ENCODE results near the gene IQCN.

The IQCN gene

DNA sequence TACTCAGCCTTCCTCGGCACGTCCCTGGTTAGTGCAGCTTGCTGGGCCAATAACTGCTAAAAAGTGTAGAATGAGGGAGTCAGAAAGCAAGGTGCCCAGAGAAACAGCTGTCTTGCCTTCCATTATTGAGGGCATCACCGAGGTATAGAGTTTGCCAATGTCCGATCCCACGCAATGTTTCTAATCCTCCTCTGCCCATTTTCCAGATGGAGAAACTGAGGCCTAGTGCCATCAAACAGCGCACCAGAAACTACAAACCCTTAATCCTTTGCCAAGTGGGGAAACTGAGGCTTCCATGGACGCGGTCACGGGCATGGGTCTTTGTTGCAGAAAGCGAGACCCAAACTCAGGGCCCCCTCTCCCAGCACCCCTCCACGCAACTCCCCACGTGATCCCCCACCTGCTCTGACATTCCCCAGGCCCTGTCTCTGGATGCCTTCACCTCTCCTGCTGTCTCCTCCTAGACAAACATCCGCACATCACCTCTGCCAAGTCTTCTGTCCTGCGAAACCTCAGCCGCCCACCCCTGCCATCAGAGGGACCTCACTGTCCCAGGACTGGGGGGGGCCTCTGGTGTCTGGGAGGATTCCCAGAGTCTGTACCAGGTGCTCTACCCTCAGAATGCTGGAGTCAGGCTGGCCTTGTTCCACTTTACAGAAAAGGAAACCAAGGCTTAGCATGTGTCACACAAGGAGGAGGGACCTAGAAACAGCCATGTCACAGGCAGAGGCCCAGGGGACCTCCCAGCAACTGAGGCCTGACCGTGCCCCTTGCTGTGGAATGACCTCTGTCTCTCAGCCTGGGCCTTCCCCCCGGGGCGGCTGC, 47.1 kb downstream of the IQCN start:
- no peak overlapping the region for H3K4me3 ChIP-seq (ENCODE audit: low read length)
- no peak overlapping the region for H3K9ac ChIP-seq (ENCODE audit: low read length)
- peaks cover 18% of the 10 kb centered on the region for H3K27me3 ChIP-seq (ENCODE audit: control insufficient read depth, insufficient read depth, low read length)
- no peak overlapping the region for H3K27ac ChIP-seq (ENCODE audit: low read depth, low read length)
- H3K36me3 ChIP-seq (ENCODE audit: control insufficient read depth, insufficient read depth, low read length): no peaks in the 10 kb centered on the region
- H3K4me1 ChIP-seq (ENCODE audit: control insufficient read depth, insufficient read depth, low read length): peaks cover 5% of the 10 kb centered on the region

DNA sequence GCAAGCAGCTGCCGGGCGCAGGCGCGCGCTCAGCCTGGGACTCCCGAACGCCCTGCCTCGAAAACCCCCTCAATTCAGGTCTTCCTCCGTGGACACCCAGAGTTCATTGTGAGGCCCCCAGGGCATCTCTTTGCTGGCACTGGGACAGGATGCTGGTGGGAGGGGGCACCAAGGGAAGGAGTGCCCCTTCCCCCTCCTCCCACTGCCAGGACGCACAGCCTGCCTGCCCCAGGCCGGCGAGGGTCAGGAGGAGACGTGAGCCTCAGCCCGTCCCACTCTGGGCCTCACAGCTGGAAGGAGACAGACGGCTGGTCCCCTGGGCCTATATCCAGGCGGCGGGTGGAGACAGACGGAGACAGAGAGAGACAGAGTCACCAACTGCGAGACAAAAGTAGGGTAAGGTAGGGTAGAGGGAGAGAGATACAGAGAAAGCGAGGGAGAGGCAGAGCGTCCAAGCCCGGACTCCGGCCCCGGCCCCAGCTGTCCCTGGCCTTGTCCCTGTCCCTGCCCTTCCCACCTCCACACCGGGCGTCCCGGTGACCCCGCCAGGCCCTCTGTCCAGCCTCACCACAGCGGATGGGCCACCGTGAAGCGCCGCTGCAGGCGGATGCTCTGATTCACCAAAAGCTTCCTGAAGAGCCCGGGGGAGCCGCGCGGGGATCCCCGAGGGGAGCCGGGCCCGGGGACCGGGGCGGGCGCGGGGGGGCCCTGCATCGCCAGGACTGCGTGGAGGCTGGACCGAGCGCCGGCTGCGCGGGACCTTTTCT, 48.4 kb downstream of the IQCN start, which contains the start of gene PDE4C:
TSS of gene PDE4C (minus strand) at position 737 of the 767 bp plus-strand sequence. CDS start at position 714, 23 bp downstream.
- Histone ChIP-seq H3K9ac (ENCODE audit: low read length) (no peak within 1 kb of the TSS), H3K4me1 (ENCODE audit: control insufficient read depth, insufficient read depth, low read length) (peaks cover 5% of the 10 kb centered on the region), H3K27me3 (ENCODE audit: control insufficient read depth, insufficient read depth, low read length) (peaks cover 19% of the 10 kb centered on the region), H3K36me3 (ENCODE audit: control insufficient read depth, insufficient read depth, low read length) (no peaks in the 10 kb centered on the region), H3K4me3 (ENCODE audit: low read length) (no peak within 1 kb of the TSS), H3K27ac (ENCODE audit: low read depth, low read length) (peak within 1 kb of the TSS; percentile 16)

DNA sequence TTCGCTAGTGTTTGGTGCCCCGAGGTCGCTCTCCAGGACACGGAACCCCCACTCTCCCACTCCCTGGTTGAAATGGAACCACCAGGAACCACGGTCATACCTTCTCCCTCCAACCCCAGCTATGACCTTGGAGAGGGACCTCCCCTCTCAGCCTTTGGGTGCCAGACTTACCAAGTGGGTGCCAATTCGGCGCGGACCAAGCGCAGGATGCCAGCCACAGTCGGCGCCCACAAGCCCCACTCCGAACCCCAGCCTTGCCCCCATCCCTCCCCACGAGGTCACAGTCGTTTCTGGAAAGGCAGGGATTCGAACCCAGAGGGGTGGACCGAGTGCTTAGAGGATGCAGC, 48.9 kb downstream of the IQCN start:
- peak overlapping the region; percentile 16 for H3K27ac ChIP-seq (ENCODE audit: low read depth, low read length)
- peaks cover 5% of the 10 kb centered on the region for H3K4me1 ChIP-seq (ENCODE audit: control insufficient read depth, insufficient read depth, low read length)
- no peak overlapping the region for H3K4me3 ChIP-seq (ENCODE audit: low read length)
- H3K27me3 ChIP-seq (ENCODE audit: control insufficient read depth, insufficient read depth, low read length): peaks cover 16% of the 10 kb centered on the region
- H3K9ac ChIP-seq (ENCODE audit: low read length): no peak overlapping the region
- H3K36me3 ChIP-seq (ENCODE audit: control insufficient read depth, insufficient read depth, low read length): no peaks in the 10 kb centered on the region

DNA sequence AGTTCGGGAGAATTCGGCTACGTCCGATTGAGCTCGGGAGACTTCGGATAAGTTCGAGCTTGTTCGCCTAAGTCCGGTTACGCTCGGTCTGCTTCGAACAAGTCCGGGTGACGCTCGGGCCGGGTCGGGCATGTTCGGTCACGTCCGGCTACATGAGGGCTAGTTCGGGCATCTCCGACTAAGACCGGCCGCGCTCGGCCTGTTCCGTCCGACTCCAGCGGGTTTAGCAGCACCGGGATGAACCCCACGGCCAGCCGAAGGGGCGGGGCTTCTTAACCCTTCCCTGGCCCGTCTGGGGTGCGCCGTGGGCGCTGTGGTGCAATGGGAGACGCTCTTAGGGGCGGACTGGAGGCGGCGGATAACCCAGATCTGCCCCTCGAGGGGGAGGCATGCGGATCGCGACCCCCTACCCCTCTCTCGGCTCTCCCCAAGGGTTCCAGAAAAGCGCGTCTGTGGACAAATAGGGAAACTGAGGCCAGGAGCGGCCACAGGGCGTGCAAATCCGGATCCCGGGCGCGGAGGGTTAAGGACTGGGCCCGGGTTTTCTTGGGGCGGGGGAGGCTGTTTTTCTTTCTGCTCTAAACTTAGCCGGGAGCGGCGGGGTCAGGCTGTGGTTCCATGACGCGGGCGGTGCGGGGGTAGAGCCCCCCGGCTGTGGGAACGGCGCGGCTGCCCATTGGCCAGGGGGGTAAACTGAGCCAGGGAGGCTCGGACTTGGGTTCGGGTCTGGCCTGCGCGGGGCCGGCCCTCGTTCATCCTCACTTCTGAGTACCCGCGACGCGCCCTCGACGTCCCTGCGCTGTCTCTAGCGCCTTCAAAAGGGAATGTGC, 49.5 kb downstream of the IQCN start:
- no peak overlapping the region for H3K9ac ChIP-seq (ENCODE audit: low read length)
- H3K27me3 ChIP-seq (ENCODE audit: control insufficient read depth, insufficient read depth, low read length): peaks cover 16% of the 10 kb centered on the region
- peak overlapping the region; percentile 16 for H3K27ac ChIP-seq (ENCODE audit: low read depth, low read length)

DNA sequence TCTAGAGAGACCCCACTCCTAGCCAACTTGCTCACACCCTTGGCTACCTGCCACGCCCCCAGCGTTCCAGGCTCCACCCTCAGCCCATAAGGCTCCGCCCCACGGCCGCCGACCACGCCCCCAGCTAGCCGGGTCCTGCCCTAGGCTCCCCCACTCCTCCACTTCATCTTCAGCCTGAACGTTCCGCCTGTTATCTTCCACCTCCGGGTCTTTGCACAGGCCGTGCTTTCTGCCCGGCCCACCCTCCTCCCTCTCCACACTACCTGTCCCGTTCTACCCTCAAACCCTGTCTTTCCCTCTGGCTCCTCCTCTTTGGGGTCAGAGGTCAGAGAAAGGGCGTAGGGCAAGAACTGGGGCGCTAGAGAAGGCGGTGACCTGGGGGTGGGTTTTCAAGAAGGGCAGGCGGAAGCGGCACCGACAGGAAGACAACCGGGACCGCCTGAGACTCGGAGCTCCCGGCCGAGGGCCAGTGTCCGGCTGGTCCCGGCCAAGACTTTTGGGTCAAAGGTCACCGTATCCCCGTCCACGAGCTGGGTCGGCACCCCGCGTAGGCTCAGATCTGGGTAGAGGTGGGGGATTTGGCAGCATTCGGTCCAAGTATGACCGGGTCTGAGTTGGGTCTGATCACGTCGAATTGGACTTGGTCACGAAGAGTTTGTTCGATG, 50.3 kb downstream of the IQCN start:
- H3K4me3 ChIP-seq (ENCODE audit: low read length): peak overlapping the region; percentile 64

More for the DNA sequence above, 49.5 kb downstream of the IQCN start:
- Histone ChIP-seq H3K4me3 (ENCODE audit: low read length) (peak overlapping the region; percentile 64), H3K4me1 (ENCODE audit: control insufficient read depth, insufficient read depth, low read length) (peaks cover 5% of the 10 kb centered on the region), H3K36me3 (ENCODE audit: control insufficient read depth, insufficient read depth, low read length) (no peaks in the 10 kb centered on the region)

DNA sequence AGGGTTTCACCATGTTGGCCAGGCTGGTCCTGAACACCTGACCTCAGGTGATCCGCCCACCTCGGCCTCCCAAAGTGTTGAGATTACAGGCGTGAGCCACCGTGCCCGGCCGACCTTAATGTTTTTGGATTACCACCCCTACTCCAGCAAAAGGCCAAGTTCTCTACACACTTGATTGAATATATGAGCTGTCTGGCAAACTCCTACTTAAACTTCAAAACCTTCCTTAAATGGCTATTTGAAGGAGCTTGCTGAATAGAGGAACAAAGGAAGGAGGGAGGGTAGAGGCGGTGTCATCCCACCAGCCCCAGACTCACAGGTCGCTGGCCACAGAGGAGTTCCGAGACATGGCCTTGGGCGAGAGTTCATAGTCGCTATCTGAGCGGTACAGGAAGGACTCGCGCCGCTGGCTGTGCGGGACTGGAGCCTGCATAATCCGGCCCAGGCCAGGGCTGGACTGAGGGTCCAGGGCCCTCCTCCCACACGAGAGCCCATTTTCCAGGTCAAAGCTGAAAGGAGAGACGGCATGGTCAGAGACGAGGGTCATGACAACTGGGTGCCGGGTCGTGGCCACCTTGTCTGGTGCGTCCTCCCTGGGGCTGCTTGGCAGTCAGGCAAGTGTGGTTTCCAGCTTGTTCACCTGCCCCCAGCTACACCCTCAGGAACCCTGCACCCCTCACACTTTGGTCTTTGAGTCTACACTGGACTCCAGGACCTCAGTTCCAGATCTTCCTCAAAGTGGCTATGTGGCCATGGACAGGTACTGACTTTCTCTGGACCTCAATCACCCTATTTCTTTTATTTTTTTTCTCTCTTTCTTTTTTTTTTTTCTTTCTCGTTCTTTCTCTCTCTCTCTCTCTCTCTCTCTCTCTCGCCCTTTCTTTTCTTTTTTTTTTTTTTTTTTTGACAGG, 52.2 kb downstream of the IQCN start:
- Histone ChIP-seq H3K27me3 (ENCODE audit: control insufficient read depth, insufficient read depth, low read length) (peaks cover 14% of the 10 kb centered on the region), H3K27ac (ENCODE audit: low read depth, low read length) (no peak overlapping the region), H3K36me3 (ENCODE audit: control insufficient read depth, insufficient read depth, low read length) (no peaks in the 10 kb centered on the region), H3K4me3 (ENCODE audit: low read length) (no peak overlapping the region), H3K4me1 (ENCODE audit: control insufficient read depth, insufficient read depth, low read length) (peaks cover 4% of the 10 kb centered on the region), H3K9ac (ENCODE audit: low read length) (no peak overlapping the region)

More for the DNA sequence above, 50.3 kb downstream of the IQCN start:
- Histone ChIP-seq H3K9ac (ENCODE audit: low read length) (no peak overlapping the region), H3K36me3 (ENCODE audit: control insufficient read depth, insufficient read depth, low read length) (no peaks in the 10 kb centered on the region), H3K4me1 (ENCODE audit: control insufficient read depth, insufficient read depth, low read length) (peaks cover 5% of the 10 kb centered on the region), H3K27ac (ENCODE audit: low read depth, low read length) (no peak overlapping the region), H3K27me3 (ENCODE audit: control insufficient read depth, insufficient read depth, low read length) (peaks cover 16% of the 10 kb centered on the region)

DNA sequence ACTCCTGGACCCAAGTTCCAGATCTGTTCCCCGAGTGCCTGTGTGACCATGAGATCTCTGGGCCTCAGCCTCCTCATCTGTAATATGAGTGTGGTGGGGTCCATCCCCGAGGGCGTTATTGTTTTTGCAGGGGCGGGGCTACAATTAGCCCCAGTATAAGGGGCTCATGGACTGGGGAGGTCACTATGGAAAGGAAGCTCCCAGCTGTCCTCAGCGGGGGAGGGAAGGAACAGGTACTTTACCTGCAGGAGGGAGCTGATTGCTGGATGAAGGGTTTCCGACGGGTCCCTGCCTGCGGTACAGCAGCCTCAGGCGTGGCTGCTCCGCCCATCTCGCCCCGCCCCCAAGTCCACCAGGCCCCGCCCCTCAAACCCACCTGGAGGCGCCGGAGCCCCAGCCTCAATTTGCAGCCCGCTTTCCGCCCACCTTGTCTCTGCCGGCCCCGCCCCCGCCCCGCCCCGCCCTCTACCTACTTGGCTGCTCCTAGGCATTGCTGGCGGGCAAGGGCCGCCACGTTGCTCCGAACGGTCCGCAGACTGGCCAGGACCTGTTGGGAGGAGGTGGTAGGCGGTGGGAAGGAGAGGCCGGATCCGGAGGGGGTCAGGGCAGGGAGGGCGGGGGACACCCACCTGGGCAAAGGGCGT, 53.5 kb downstream of the IQCN start:
- H3K36me3 ChIP-seq (ENCODE audit: control insufficient read depth, insufficient read depth, low read length): no peaks in the 10 kb centered on the region
- H3K27ac ChIP-seq (ENCODE audit: low read depth, low read length): no peak overlapping the region
- no peak overlapping the region for H3K9ac ChIP-seq (ENCODE audit: low read length)
- H3K27me3 ChIP-seq (ENCODE audit: control insufficient read depth, insufficient read depth, low read length): peaks cover 8% of the 10 kb centered on the region
- H3K4me1 ChIP-seq (ENCODE audit: control insufficient read depth, insufficient read depth, low read length): peaks cover 3% of the 10 kb centered on the region
- no peak overlapping the region for H3K4me3 ChIP-seq (ENCODE audit: low read length)

DNA sequence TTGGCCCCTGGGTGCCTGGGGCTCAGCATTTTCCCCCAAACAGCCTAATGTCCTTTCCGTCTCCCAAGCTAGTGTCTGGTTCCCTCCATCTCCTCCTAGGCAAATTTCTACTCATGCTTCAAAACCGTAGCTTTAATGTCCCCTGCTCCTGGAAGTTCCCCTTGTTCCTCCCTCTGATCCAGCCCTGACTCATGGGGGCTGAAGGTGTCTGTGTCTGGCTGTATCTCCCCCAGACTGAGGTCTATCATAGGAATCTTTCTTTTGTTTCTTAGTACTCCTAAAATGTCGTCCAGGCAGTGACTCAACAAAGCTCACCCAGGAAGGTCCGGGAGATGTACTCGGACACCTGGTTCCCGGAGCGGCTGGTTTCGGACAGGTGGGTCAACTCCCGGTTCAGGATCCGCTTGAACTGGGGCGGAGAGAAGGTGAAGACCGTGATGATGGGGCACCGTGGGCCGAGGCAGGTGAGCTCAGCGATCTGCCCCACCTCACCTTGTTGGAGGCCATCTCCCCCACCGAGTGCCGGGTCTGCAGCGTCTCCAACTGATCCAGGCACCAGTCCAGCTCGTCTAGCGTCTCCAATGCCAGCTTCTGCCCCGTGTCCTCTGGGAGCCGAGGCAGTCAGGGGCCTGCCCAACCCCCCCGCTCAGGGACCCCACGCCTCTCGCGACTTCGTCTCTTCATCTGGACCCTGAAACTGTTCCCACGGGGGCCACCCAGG, 54.2 kb downstream of the IQCN start:
- Histone ChIP-seq H3K4me1 (ENCODE audit: control insufficient read depth, insufficient read depth, low read length) (peaks cover 3% of the 10 kb centered on the region), H3K4me3 (ENCODE audit: low read length) (no peak overlapping the region), H3K27me3 (ENCODE audit: control insufficient read depth, insufficient read depth, low read length) (peaks cover 6% of the 10 kb centered on the region), H3K9ac (ENCODE audit: low read length) (no peak overlapping the region), H3K27ac (ENCODE audit: low read depth, low read length) (no peak overlapping the region), H3K36me3 (ENCODE audit: control insufficient read depth, insufficient read depth, low read length) (no peaks in the 10 kb centered on the region)

DNA sequence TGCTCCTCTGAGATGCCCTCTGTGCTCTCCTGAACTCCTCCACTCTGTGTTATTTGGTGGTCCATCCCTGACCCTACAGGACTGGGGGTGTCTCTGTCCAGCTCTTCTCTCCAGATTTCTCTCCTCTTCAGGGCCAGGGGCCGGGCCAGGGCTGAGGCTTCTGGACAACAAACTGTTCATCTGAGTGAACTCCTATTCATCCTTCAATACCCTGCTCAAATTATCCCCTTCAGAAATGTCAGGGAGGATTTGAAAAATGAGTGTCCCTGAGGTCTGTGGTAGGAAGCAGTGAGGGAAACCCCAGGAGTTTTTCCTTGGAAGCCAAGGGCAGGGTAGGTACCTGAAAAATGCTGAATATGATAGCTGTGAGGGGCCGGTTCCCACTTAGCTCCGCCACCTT, 55.7 kb downstream of the IQCN start:
- Histone ChIP-seq H3K36me3 (ENCODE audit: control insufficient read depth, insufficient read depth, low read length) (no peaks in the 10 kb centered on the region), H3K4me1 (ENCODE audit: control insufficient read depth, insufficient read depth, low read length) (no peaks in the 10 kb centered on the region), H3K9ac (ENCODE audit: low read length) (no peak overlapping the region), H3K4me3 (ENCODE audit: low read length) (no peak overlapping the region), H3K27ac (ENCODE audit: low read depth, low read length) (no peak overlapping the region), H3K27me3 (ENCODE audit: control insufficient read depth, insufficient read depth, low read length) (peaks cover 4% of the 10 kb centered on the region)

DNA sequence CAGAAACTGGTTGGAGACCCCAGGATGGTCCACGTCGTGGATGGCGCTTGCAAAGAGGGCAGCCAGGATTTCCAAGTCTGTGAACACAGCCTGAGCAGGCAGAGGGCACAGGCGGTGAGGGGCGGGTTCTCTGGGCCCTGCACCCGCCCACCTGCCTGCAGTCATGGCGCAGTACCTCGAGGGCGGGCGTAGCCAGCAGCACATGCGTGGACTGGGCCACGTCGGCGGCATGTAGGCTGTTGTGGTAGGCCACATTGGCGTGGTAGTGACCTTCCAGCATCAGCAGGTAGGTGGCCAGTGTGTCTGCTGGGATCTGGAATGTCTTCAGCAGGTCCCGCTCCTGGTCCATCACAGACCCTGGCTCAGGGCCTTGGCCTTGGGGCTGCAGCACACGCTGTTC, 56.1 kb downstream of the IQCN start:
- Histone ChIP-seq H3K27ac (ENCODE audit: low read depth, low read length) (no peak overlapping the region), H3K4me1 (ENCODE audit: control insufficient read depth, insufficient read depth, low read length) (no peaks in the 10 kb centered on the region), H3K9ac (ENCODE audit: low read length) (no peak overlapping the region), H3K27me3 (ENCODE audit: control insufficient read depth, insufficient read depth, low read length) (peaks cover 4% of the 10 kb centered on the region), H3K4me3 (ENCODE audit: low read length) (no peak overlapping the region), H3K36me3 (ENCODE audit: control insufficient read depth, insufficient read depth, low read length) (no peaks in the 10 kb centered on the region)
